ENCODE measurements around the gene C1orf174.

C1orf174 gene

GRCh38 chr1:3908886-3909517, 8.9 kb upstream of the C1orf174 start:
- DNase-seq, result no peak

- no peak for DNase-seq
These were observed 7.6 kb upstream of the C1orf174 start for GRCh38 chr1:3907621-3908165.

- DNase-seq, result no peak
These were observed 7.0 kb upstream of the C1orf174 start for GRCh38 chr1:3907031-3907534.

- DNase-seq, result no peak
These were observed 6.6 kb upstream of the C1orf174 start for GRCh38 chr1:3906672-3907020.

- DNase-seq, result no peak
These were observed 6.0 kb upstream of the C1orf174 start for GRCh38 chr1:3905953-3906671.

- DNase-seq, result no peak
These were observed 5.3 kb upstream of the C1orf174 start for GRCh38 chr1:3905266-3905952.

- no peak for DNase-seq
These were observed 4.7 kb upstream of the C1orf174 start for GRCh38 chr1:3904843-3905185.

GRCh38 chr1:3904006-3904842, 4.2 kb upstream of the C1orf174 start:
- DNase-seq, result no peak

GRCh38 chr1:3903141-3904005, 3.3 kb upstream of the C1orf174 start:
- no peak for DNase-seq

- DNase-seq, result no peak
These were observed 2.6 kb upstream of the C1orf174 start for GRCh38 chr1:3902571-3903091.

- DNase-seq, result no peak
These were observed 2.0 kb upstream of the C1orf174 start for GRCh38 chr1:3902111-3902511.

- DNase-seq, result peak; percentile 79 to 88
These were observed 977 bp upstream of the C1orf174 start for GRCh38 chr1:3900969-3901529.

- no peak for DNase-seq
These were observed 320 bp downstream of the C1orf174 start for GRCh38 chr1:3899754-3900149.

GRCh38 chr1:3898994-3899753, 898 bp downstream of the C1orf174 start:
- DNase-seq, result no peak

GRCh38 chr1:3898475-3898735, 1.7 kb downstream of the C1orf174 start:
- DNase-seq, result no peak

GRCh38 chr1:3896396-3897000, 3.6 kb downstream of the C1orf174 start:
- DNase-seq, result no peak

GRCh38 chr1:3895951-3896325, 4.1 kb downstream of the C1orf174 start:
- DNase-seq, result no peak

- DNase-seq, result no peak
These were observed 4.7 kb downstream of the C1orf174 start for GRCh38 chr1:3895279-3895950.

- DNase-seq, result no peak
These were observed 5.3 kb downstream of the C1orf174 start for GRCh38 chr1:3894626-3895278.

All from AML-193 (cell line).